Stomach (tissue), 4 donors: ENCODE results near the gene ERH.

Source experiments
- CTCF ChIP-seq, 7 experiments: fragments of 450-650 bp in 4 of 7; fragments of 200-600 bp in 3 of 7; sonication (generic) in 3 of 7; IDR thresholded peaks; one replicate each; pipeline ENCODE4 v1.5.1; 2016 to 2019; ENCODE audit warnings: antibody characterized with exemption in 7 of 7, control low read depth in 2 of 7, mild to moderate bottlenecking in 1 of 7
- POLR2A ChIP-seq, 4 donors: fragments of 450-650 bp; IDR thresholded peaks; one replicate each; pipeline ENCODE4 v1.6.1; 2016; ENCODE audit warnings: antibody characterized with exemption in 4 of 4, control low read depth in 2 of 4, mild to moderate bottlenecking in 1 of 4, moderate library complexity in 1 of 4
- POLR2AphosphoS5 ChIP-seq, 3 donors: sonication (generic); formaldehyde crosslinking; IDR thresholded peaks; one replicate each; pipeline ENCODE4 v1.6.1; 2016; ENCODE audit warnings: antibody characterized with exemption in 3 of 3

- TF ChIP-seq CTCF (IDR thresholded peaks at IDR 0.05) (no peak), POLR2A (IDR thresholded peaks at IDR 0.05) (no peak), POLR2AphosphoS5 (IDR thresholded peaks at IDR 0.05) (peak; percentile 48 to 84 (median 77))
These were observed at the start of gene ERH, which contains the start of gene SLC39A9 for GRCh38 chr14:69398053-69398817.
